ENCODE data around the gene MOB3B.

The MOB3B gene

GRCh38 chr9:27540502-27540901 is 10.9 kb upstream of the MOB3B start:
- DNase-seq = no peak

GRCh38 chr9:27539479-27540441 is 10.1 kb upstream of the MOB3B start:
- DNase-seq = no peak

- DNase-seq = no peak
These were observed 9.0 kb upstream of the MOB3B start for GRCh38 chr9:27538647-27539046.

- DNase-seq = no peak
These were observed 8.1 kb upstream of the MOB3B start for GRCh38 chr9:27537756-27538155.

- DNase-seq = no peak
These were observed 7.4 kb upstream of the MOB3B start for GRCh38 chr9:27537027-27537435.

GRCh38 chr9:27536168-27536567 is 6.6 kb upstream of the MOB3B start:
- no peak for DNase-seq

GRCh38 chr9:27535701-27536118 is 6.1 kb upstream of the MOB3B start:
- DNase-seq = no peak

GRCh38 chr9:27534658-27535209 is 5.1 kb upstream of the MOB3B start:
- DNase-seq = no peak

GRCh38 chr9:27534131-27534530 is 4.5 kb upstream of the MOB3B start:
- no peak for DNase-seq

- no peak for DNase-seq
These were observed 3.7 kb upstream of the MOB3B start for GRCh38 chr9:27533311-27533710.

- DNase-seq = no peak
These were observed 2.4 kb upstream of the MOB3B start for GRCh38 chr9:27532046-27532445.

- DNase-seq = no peak
These were observed 1.5 kb upstream of the MOB3B start for GRCh38 chr9:27530915-27531755.

- DNase-seq = no peak
These were observed 713 bp downstream of the MOB3B start for GRCh38 chr9:27528886-27529315.

- DNase-seq = no peak
These were observed 1.3 kb downstream of the MOB3B start for GRCh38 chr9:27528076-27528885.

- no peak for DNase-seq
These were observed 1.9 kb downstream of the MOB3B start for GRCh38 chr9:27527702-27528075.

- DNase-seq = no peak
These were observed 5.4 kb downstream of the MOB3B start, which contains the start of gene IFNK for GRCh38 chr9:27524236-27524635. Gene IFNK (plus strand): TSS chr9:27524290. CDS start chr9:27524337, 47 bp downstream.

GRCh38 chr9:27523141-27523540 is 6.5 kb downstream of the MOB3B start:
- DNase-seq = no peak

GRCh38 chr9:27520986-27521385 is 8.6 kb downstream of the MOB3B start:
- no peak for DNase-seq

- no peak for DNase-seq
These were observed 9.8 kb downstream of the MOB3B start for GRCh38 chr9:27519466-27520465.

- no peak for DNase-seq
These were observed 10.8 kb downstream of the MOB3B start for GRCh38 chr9:27518809-27519208.

- DNase-seq = no peak
These were observed 11.6 kb downstream of the MOB3B start for GRCh38 chr9:27518006-27518405.
